Measurements from ENCODE around the gene PTPRR.

DNA sequence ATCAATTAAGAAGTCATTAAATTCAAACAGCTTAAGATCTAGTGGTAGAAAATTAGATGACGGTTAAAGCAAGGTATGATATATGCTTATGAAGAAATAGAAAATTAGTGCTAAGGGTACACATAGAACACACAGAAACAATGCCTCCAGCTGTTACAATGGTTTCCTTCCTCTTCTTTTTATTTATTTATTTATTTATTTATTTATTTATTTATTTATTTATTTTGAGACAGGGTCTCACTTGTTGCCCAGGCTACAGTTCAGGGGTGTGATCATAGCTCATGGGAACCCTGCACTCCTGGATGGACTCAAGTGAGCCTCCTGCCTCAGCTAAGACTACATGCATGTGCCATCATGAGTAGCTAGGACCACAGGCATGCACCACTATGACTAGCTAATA, 34.9 kb upstream of the PTPRR start:
- TF ChIP-seq EZH2 (IDR thresholded peaks at IDR 0.05; ENCODE audit: borderline replicate concordance, low read depth, low read length, severe bottlenecking) (no peak), POLR2A (IDR thresholded peaks at IDR 0.05; ENCODE audit: low read depth, low read length) (no peak)
- TF ChIP-seq, protein P1, sequence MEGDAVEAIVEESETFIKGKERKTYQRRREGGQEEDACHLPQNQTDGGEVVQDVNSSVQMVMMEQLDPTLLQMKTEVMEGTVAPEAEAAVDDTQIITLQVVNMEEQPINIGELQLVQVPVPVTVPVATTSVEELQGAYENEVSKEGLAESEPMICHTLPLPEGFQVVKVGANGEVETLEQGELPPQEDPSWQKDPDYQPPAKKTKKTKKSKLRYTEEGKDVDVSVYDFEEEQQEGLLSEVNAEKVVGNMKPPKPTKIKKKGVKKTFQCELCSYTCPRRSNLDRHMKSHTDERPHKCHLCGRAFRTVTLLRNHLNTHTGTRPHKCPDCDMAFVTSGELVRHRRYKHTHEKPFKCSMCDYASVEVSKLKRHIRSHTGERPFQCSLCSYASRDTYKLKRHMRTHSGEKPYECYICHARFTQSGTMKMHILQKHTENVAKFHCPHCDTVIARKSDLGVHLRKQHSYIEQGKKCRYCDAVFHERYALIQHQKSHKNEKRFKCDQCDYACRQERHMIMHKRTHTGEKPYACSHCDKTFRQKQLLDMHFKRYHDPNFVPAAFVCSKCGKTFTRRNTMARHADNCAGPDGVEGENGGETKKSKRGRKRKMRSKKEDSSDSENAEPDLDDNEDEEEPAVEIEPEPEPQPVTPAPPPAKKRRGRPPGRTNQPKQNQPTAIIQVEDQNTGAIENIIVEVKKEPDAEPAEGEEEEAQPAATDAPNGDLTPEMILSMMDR (IDR thresholded peaks at IDR 0.05; ENCODE audit: extremely low read depth in 1 of 2, insufficient read depth in 1 of 2, low read depth in 1 of 2, low read length in 2 of 2): no peak
- TF ChIP-seq, protein P2, sequence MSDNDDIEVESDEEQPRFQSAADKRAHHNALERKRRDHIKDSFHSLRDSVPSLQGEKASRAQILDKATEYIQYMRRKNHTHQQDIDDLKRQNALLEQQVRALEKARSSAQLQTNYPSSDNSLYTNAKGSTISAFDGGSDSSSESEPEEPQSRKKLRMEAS (IDR thresholded peaks at IDR 0.05; ENCODE audit: insufficient read depth, insufficient read length): no peak
